ENCODE results near the gene GABBR2. TPM values are rescaled to one million over a fixed set of nuclear protein-coding genes. Genes with fewer than 3 reads are reported as not detected.

GABBR2 gene
- total RNA-seq, 1 experiment from 2014 or later, result 0.33 TPM

- no TSS peak for BruUV-seq (replicated peaks)
- peaks cover 89% of the 10 kb centered on the region for H3K27me3 Mint-ChIP-seq (ENCODE audit: unreplicated experiment)
- no peaks in the 10 kb centered on the region for H3K4me1 Mint-ChIP-seq (ENCODE audit: low read depth, unreplicated experiment)
- H3K27ac Mint-ChIP-seq (ENCODE audit: unreplicated experiment), result no peak overlapping the region
- CTCF ChIA-PET, result no interaction called here
- no peak for DNase-seq
- TF ChIP-seq CTCF (IDR thresholded peaks at IDR 0.05; ENCODE audit: unreplicated experiment), result no peak
- intact Hi-C loops (cut with micrococcal nuclease; ENCODE audit: unreplicated experiment), result no loop called here
- no peaks in the 10 kb centered on the region for H3K36me3 Mint-ChIP-seq (ENCODE audit: insufficient read depth, unreplicated experiment)
- H3K4me3 Mint-ChIP-seq (ENCODE audit: low read depth, unreplicated experiment), result no peak overlapping the region
- no peaks in the 10 kb centered on the region for H3K9me3 Mint-ChIP-seq (ENCODE audit: low read depth, unreplicated experiment)
Measured at GRCh38 chr9:98520221-98520960, 188.3 kb downstream of the GABBR2 start.

GRCh38 chr9:98519641-98520040, 189.1 kb downstream of the GABBR2 start:
- CTCF ChIA-PET, result no interaction called here
- Mint-ChIP-seq H3K9me3 (ENCODE audit: low read depth, unreplicated experiment) (no peaks in the 10 kb centered on the region), H3K36me3 (ENCODE audit: insufficient read depth, unreplicated experiment) (no peaks in the 10 kb centered on the region), H3K27ac (ENCODE audit: unreplicated experiment) (no peak overlapping the region), H3K27me3 (ENCODE audit: unreplicated experiment) (peaks cover 83% of the 10 kb centered on the region), H3K4me3 (ENCODE audit: low read depth, unreplicated experiment) (no peak overlapping the region), H3K4me1 (ENCODE audit: low read depth, unreplicated experiment) (no peaks in the 10 kb centered on the region)
- no peak for TF ChIP-seq CTCF (IDR thresholded peaks at IDR 0.05; ENCODE audit: unreplicated experiment)
- DNase-seq, result no peak
- intact Hi-C loops (cut with micrococcal nuclease; ENCODE audit: unreplicated experiment), result no loop called here
- no TSS peak for BruUV-seq (replicated peaks)

- CTCF ChIA-PET, result no interaction called here
- intact Hi-C loops (cut with micrococcal nuclease; ENCODE audit: unreplicated experiment), result no loop called here
- H3K9me3 Mint-ChIP-seq (ENCODE audit: low read depth, unreplicated experiment), result no peaks in the 10 kb centered on the region
- H3K4me3 Mint-ChIP-seq (ENCODE audit: low read depth, unreplicated experiment), result no peak overlapping the region
- H3K27ac Mint-ChIP-seq (ENCODE audit: unreplicated experiment), result no peak overlapping the region
- peaks cover 72% of the 10 kb centered on the region for H3K27me3 Mint-ChIP-seq (ENCODE audit: unreplicated experiment)
- no TSS peak for BruUV-seq (replicated peaks)
- no peak for DNase-seq
- H3K4me1 Mint-ChIP-seq (ENCODE audit: low read depth, unreplicated experiment), result no peaks in the 10 kb centered on the region
- H3K36me3 Mint-ChIP-seq (ENCODE audit: insufficient read depth, unreplicated experiment), result no peaks in the 10 kb centered on the region
- TF ChIP-seq CTCF (IDR thresholded peaks at IDR 0.05; ENCODE audit: unreplicated experiment), result no peak
Measured at GRCh38 chr9:98518556-98518955, 190.2 kb downstream of the GABBR2 start.

- BruUV-seq (replicated peaks), result no TSS peak
- Mint-ChIP-seq H3K27ac (ENCODE audit: unreplicated experiment) (no peak overlapping the region), H3K36me3 (ENCODE audit: insufficient read depth, unreplicated experiment) (no peaks in the 10 kb centered on the region), H3K4me1 (ENCODE audit: low read depth, unreplicated experiment) (no peaks in the 10 kb centered on the region), H3K27me3 (ENCODE audit: unreplicated experiment) (peaks cover 64% of the 10 kb centered on the region), H3K9me3 (ENCODE audit: low read depth, unreplicated experiment) (no peaks in the 10 kb centered on the region), H3K4me3 (ENCODE audit: low read depth, unreplicated experiment) (no peak overlapping the region)
- TF ChIP-seq CTCF (IDR thresholded peaks at IDR 0.05; ENCODE audit: unreplicated experiment), result no peak
- intact Hi-C loops (cut with micrococcal nuclease; ENCODE audit: unreplicated experiment), result no loop called here
- CTCF ChIA-PET, result no interaction called here
- DNase-seq, result no peak
Measured at GRCh38 chr9:98517761-98518160, 191.0 kb downstream of the GABBR2 start.
